DND-41 (cell line): Measurements from ENCODE around the gene TLR4.

Source experiments
- CTCF ChIP-seq: IDR thresholded peaks from 2 replicates; pipeline ENCODE4 v1.5.1; 2012; ENCODE audit warnings: borderline replicate concordance, low read length, moderate library complexity, mild to moderate bottlenecking; ENCODE audit not compliant: poor library complexity, severe bottlenecking; ENCODE audit errors: extremely low read depth
- EZH2 ChIP-seq: IDR thresholded peaks from 3 replicates; pipeline ENCODE4 v1.6.1; 2012; ENCODE audit warnings: borderline replicate concordance, low read depth, mild to moderate bottlenecking, moderate library complexity, low read length, inconsistent platforms; ENCODE audit not compliant: severe bottlenecking

GRCh38 chr9:117734082-117734481 is 29.9 kb downstream of the TLR4 start:
- TF ChIP-seq CTCF (no peak), EZH2 (no peak)
